K562 (cell line): Measurements from ENCODE around the gene LRRC25. TPM values are rescaled to one million over a fixed set of nuclear protein-coding genes. Genes with fewer than 3 reads are reported as not detected.

Experiments
- CREB5 ChIP-seq: fragments of 250-450 bp; sonication (Bioruptor Pico); IDR thresholded peaks from 2 replicates; pipeline ENCODE4 v1.5.0; 2020; ENCODE audit warnings: mild to moderate bottlenecking
- E2F6 ChIP-seq, 2 experiments: IDR thresholded peaks; 2 replicates each; pipeline ENCODE4 v1.6.1; 2011; ENCODE audit warnings: borderline replicate concordance in 1 of 2, control low read depth in 1 of 2, low read depth in 1 of 2, low read length in 1 of 2, mild to moderate bottlenecking in 1 of 2, mixed read lengths in 1 of 2, moderate library complexity in 1 of 2; ENCODE audit not compliant: insufficient read depth in 1 of 2, insufficient read length in 1 of 2, poor library complexity in 1 of 2, severe bottlenecking in 1 of 2; ENCODE audit errors: extremely low read depth in 1 of 2
- FIP1L1 ChIP-seq: fragments of 200-400 bp; formaldehyde crosslinking; IDR thresholded peaks from 2 replicates; pipeline ENCODE4 v1.6.1; 2018; ENCODE audit warnings: mild to moderate bottlenecking, low read depth, low read length; ENCODE audit not compliant: poor library complexity, severe bottlenecking
- GTF2F1 ChIP-seq: IDR thresholded peaks from 2 replicates; pipeline ENCODE4 v1.6.1; 2011; ENCODE audit warnings: low read depth, low read length, improper control_type of control experiment
- MXI1 ChIP-seq: IDR thresholded peaks from 2 replicates; pipeline ENCODE4 v1.6.1; 2011; ENCODE audit warnings: low read depth, mild to moderate bottlenecking, improper control_type of control experiment, low read length
- NFATC3 ChIP-seq: fragments of 450-650 bp; IDR thresholded peaks from 2 replicates; pipeline ENCODE4 v1.6.1; 2017; ENCODE audit warnings: mild to moderate bottlenecking
- NUFIP1 ChIP-seq: fragments of 450-650 bp; IDR thresholded peaks from 2 replicates; pipeline ENCODE4 v1.6.1; 2018; ENCODE audit not compliant: partially characterized antibody
- PCBP1 ChIP-seq: fragments of 200-400 bp; formaldehyde crosslinking; IDR thresholded peaks from 2 replicates; pipeline ENCODE4 v1.6.1; 2018; ENCODE audit warnings: mild to moderate bottlenecking, low read depth, low read length; ENCODE audit not compliant: poor library complexity, severe bottlenecking
- PRDM10 ChIP-seq: fragments of 450-650 bp; IDR thresholded peaks from 2 replicates; pipeline ENCODE4 v1.6.1; 2018; ENCODE audit not compliant: partially characterized antibody
- SIN3B ChIP-seq: fragments of 450-650 bp; IDR thresholded peaks from 2 replicates; pipeline ENCODE4 v1.6.1; 2017; ENCODE audit warnings: low read depth, mild to moderate bottlenecking, moderate library complexity
- SMAD1 ChIP-seq: fragments of 150-350 bp; IDR thresholded peaks from 2 replicates; pipeline ENCODE4 v1.6.1; 2014; ENCODE audit warnings: low read length, low read depth; ENCODE audit not compliant: partially characterized antibody
- THRB ChIP-seq: fragments of 450-650 bp; formaldehyde crosslinking; conservative IDR thresholded peaks from 2 replicates; pipeline ENCODE4 v1.4.0; 2022; ENCODE audit warnings: mild to moderate bottlenecking, missing genetic modification characterization
- VEZF1 ChIP-seq: fragments of 200-800 bp; sonication (Bioruptor generic); IDR thresholded peaks from 2 replicates; pipeline ENCODE4 v1.6.1; 2017; ENCODE audit warnings: missing genetic modification characterization, missing compliant biosample characterization
- ZBTB2 ChIP-seq: fragments of 450-650 bp; IDR thresholded peaks from 2 replicates; pipeline ENCODE4 v1.6.1; 2016; ENCODE audit warnings: antibody characterized with exemption
- ZNF134 ChIP-seq: fragments of 250-450 bp; sonication (Bioruptor Pico); conservative IDR thresholded peaks from 2 replicates; pipeline ENCODE4 v1.4.0; 2020
- ZNF354B ChIP-seq: fragments of 250-450 bp; sonication (Bioruptor Pico); IDR thresholded peaks from 2 replicates; pipeline ENCODE4 v1.4.0; 2020
- polyA plus RNA-seq, 8 experiments: library from polyadenylated mRNA; depleted of rRNA in 4 of 8; stranded (reverse) in 5 of 8; unstranded in 3 of 8; fragments of >200 nt; fragmentation: Nextera tagmentation in 2 of 8; fragmentation: Illumina TruSeq in 1 of 8; extraction: Ambion mirVana in 2 of 8; extraction: Trizol in 1 of 8; gene quantifications; 2 replicates each; pipeline versions ENCODE4 v1.2.1 to v1.2.3, GENCODE V29; 2011 to 2014; ENCODE audit warnings: inconsistent platforms in 1 of 8, missing spikeins in 1 of 8
- total RNA-seq, 7 experiments: library from RNA; depleted of rRNA in 6 of 7; stranded (reverse); fragments of >200 nt in 6 of 7; fragmentation: Illumina TruSeq in 2 of 7; extraction: Trizol in 2 of 7; gene quantifications; 2 replicates each; pipeline versions ENCODE4 v1.2.1 to v1.2.3, GENCODE V29; 2011 to 2021; ENCODE audit warnings: low replicate concordance in 1 of 7

Gene LRRC25
- total and polyA plus RNA-seq, 9 of the 15 experiments (the other 6 are each of a cell fraction or from before 2014, with no cell fraction given) = 0.07 to 0.36 (median 0.10) TPM; not detected in 3

- peak; percentile 84 to 93 for TF ChIP-seq E2F6 (IDR thresholded peaks at IDR 0.05; ENCODE audit: borderline replicate concordance in 1 of 2, extremely low read depth in 1 of 2, insufficient read depth in 1 of 2, insufficient read length in 1 of 2, low read depth in 1 of 2, low read length in 1 of 2, poor library complexity in 1 of 2, severe bottlenecking in 1 of 2)
- TF ChIP-seq ZNF354B (CRISPR knock-in tag) = no peak
- TF ChIP-seq NFATC3 = no peak
- TF ChIP-seq SMAD1 = no peak
- TF ChIP-seq FIP1L1 = peak; percentile 98
- 0 out of 2 replicates have a peak, but pooled peaks have one; percentile 19 for TF ChIP-seq THRB
- no peak for TF ChIP-seq PCBP1
- peak; percentile 93; the same call in 1 of the 2 replicates for TF ChIP-seq VEZF1 (CRISPR knock-in tag)
- no peak for TF ChIP-seq GTF2F1
- no peak for TF ChIP-seq ZNF134 (CRISPR knock-in tag)
- TF ChIP-seq NUFIP1 = no peak
- no peak for TF ChIP-seq CREB5
- TF ChIP-seq SIN3B = 0 out of 2 replicates have a peak, but pooled peaks have one; percentile 28
- no peak for TF ChIP-seq PRDM10
- 0 out of 2 replicates have a peak, but pooled peaks have one; percentile 23 for TF ChIP-seq ZBTB2
- TF ChIP-seq MXI1 = peak; percentile 42; the same call in 1 of the 2 replicates
Observed at GRCh38 chr19:18433015-18433691, 35.7 kb upstream of the LRRC25 start (continued).
